GM19043 (cell line): Measurements from ENCODE around the gene C3orf33.
A peak's percentile ranks its signal among the peaks of the same experiment; 100 is the strongest.

Experiments used
- ATAC-seq: cut with Tn5 transposase; IDR thresholded peaks from one replicate; pipeline ENCODE4 v1.9.1; 2021; ENCODE audit warnings: low read depth; ENCODE audit not compliant: unreplicated experiment

The C3orf33 gene

GRCh38 chr3:155790272-155790925, 15.7 kb downstream of the C3orf33 start:
- no peak for ATAC-seq

GRCh38 chr3:155785662-155786295, 20.3 kb downstream of the C3orf33 start:
- ATAC-seq: no peak

- ATAC-seq: no peak
Observed at GRCh38 chr3:155782390-155782953, 23.6 kb downstream of the C3orf33 start.

GRCh38 chr3:155780291-155780690, 25.8 kb downstream of the C3orf33 start:
- ATAC-seq: no peak

- ATAC-seq: no peak
Observed at GRCh38 chr3:155778462-155778861, 27.6 kb downstream of the C3orf33 start.

GRCh38 chr3:155772801-155773200, 33.3 kb downstream of the C3orf33 start:
- ATAC-seq: no peak

GRCh38 chr3:155771126-155771525, 35.0 kb downstream of the C3orf33 start:
- ATAC-seq: no peak

GRCh38 chr3:155766206-155766605, 39.9 kb downstream of the C3orf33 start:
- ATAC-seq: no peak

GRCh38 chr3:155763870-155764463, 42.1 kb downstream of the C3orf33 start:
- no peak for ATAC-seq

- no peak for ATAC-seq
Observed at GRCh38 chr3:155760653-155761052, 45.4 kb downstream of the C3orf33 start.

- ATAC-seq: no peak
Observed at GRCh38 chr3:155757577-155757976, 48.5 kb downstream of the C3orf33 start.

- ATAC-seq: no peak
Observed at GRCh38 chr3:155753038-155753639, 52.9 kb downstream of the C3orf33 start.

GRCh38 chr3:155748611-155749365, 57.3 kb downstream of the C3orf33 start:
- ATAC-seq: no peak

GRCh38 chr3:155747946-155748290, 58.2 kb downstream of the C3orf33 start:
- ATAC-seq: no peak

- no peak for ATAC-seq
Observed at GRCh38 chr3:155747286-155747945, 58.7 kb downstream of the C3orf33 start.

GRCh38 chr3:155746703-155747102, 59.4 kb downstream of the C3orf33 start:
- no peak for ATAC-seq

GRCh38 chr3:155745795-155746550, 60.1 kb downstream of the C3orf33 start:
- ATAC-seq: no peak

- peak; percentile 49 for ATAC-seq
Observed at GRCh38 chr3:155744626-155745324, 61.3 kb downstream of the C3orf33 start, which contains the start of gene PLCH1. PLCH1 (minus strand) TSS chr3:155745071; CDS start chr3:155704224, 40,847 bp downstream.
